A549 treated with CORT108297 at 1 μM for 4 hours (cell line): ENCODE measurements around the gene FUT6. TPM values are rescaled to one million over a fixed set of nuclear protein-coding genes. Genes with fewer than 3 reads are reported as not detected.

Experiments used
- total RNA-seq: library from RNA; stranded (reverse); fragments of 200-300 nt; extraction: Qiagen RNA extraction; gene quantifications from 5 replicates; pipeline ENCODE4 v1.2.3, GENCODE V29; 2022

FUT6 gene, protein sequence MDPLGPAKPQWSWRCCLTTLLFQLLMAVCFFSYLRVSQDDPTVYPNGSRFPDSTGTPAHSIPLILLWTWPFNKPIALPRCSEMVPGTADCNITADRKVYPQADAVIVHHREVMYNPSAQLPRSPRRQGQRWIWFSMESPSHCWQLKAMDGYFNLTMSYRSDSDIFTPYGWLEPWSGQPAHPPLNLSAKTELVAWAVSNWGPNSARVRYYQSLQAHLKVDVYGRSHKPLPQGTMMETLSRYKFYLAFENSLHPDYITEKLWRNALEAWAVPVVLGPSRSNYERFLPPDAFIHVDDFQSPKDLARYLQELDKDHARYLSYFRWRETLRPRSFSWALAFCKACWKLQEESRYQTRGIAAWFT
- not detected in 5 replicates for total RNA-seq

DNA sequence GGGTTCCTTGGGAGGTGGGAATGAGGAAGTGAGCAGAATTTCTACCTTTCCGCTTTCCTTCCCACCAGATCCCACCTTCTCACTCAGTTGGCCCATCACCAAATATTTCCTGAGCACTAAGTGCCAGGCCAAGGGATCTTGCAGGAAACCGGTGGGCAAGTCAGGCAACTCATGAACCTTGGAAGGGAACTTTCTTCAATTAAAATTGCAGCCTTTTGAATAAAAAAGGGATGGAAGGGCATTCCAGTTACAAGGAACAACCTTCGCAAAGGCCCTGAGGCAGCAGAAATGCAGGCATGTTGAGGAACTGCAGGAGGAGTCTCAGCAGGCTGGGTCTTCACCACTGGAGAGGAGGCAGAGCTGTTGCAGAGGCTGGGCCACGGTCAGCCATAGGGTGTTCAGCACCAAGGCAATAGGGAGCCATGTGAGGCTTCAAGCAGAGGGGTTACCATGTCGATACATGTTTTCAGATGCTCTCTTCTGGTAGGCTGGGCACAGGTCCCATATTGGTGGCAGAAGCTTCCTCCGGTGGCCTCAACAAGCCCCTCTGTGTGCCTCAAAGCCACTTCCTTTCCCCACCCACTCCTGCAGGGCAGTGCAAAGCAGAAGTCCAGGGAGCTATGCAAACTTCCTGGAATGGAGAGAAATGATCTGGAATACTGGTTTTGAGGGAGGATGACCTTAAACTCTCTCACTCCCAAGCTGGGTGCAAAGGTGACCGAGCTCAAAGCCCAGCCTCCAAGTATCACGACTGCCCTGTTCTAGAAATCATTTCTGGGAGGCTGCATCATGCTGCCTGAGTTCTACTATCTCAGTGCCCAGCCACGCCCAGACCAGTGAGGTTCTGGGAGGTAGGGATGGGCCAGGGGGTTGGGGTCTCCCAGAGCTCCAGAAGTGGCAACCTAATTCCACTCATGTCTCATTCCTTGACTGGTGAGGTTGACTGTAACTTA is at the start of gene FUT6:
TSS of gene FUT6 (minus strand) at position 638 of the 953 bp plus-strand sequence. CDS start 7,135 bp downstream, outside the sequence.

DNA sequence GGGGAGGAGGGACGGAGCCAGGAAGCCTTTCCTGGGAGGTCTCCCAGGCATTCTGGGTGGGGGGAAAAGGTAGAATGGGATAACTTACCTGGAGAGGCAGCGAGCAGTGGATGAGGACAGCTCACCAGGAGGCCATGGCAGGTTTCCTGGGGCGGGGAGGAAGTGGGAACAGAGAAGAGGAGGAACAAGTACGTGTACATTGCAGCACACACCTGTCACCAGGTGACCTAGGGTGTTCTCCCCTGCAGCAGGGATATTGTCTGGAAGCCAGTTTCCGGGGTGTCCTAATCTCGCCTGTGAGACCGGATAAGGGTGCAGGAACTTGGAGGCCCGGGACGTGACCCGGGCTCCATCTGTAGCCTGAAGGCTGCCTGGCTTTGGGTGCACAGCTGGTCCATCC is 11.8 kb upstream of the FUT6 start, which contains the start of gene FUT3:
TSS of gene FUT3 (minus strand) at position 148 of the 400 bp plus-strand sequence.

DNA sequence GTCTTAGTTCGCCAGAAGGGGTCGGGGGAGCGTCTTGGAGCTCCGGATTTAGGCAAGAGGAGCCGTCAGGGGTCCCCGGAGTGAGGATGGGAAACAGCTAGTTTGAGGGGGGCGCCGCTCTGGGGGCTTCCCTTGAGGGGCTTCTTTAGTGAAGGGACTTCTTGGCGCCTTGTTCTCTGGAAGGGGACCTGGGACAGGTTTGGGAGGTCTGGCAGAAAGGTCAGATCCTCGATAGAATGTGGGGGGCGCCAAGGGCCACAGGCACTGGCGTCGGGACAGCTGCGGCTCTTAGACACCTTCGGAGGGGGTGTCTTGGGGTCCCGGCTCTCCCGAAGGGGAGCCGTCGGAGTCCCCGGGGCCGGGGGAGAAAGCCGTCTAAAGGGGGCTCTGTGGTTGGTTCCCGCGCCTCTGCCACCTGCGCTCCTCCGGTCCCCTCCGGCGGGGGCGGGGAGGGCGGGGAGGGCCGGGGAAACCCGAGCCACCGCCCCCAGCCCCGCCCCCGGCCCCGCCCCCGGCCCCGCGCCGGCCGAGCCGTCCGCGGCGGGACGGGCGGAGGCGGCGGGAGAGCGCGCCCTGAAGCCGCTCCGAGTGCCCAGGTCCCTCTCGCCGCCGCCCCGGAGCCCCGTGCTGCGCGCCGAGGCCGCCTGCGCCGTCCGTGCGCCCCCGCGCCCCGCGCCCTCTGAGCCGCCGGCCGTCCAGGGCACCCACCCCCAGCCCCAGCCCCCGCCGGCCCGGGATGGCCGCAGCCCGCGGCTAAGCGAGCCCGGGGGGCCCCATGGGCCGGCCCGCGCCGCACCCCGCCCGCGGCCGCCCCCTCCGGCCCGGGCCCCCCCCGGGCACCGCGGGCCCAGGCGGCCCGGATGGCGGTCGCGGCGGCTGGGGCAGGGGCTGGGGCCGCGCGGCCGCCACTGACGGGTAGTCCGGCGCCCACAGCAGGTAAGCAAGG is 34.7 kb downstream of the FUT6 start, which contains the start of gene NRTN:
TSS of gene NRTN (plus strand) at position 552 of the 946 bp plus-strand sequence. CDS start 19,099 bp downstream, outside the sequence.

DNA sequence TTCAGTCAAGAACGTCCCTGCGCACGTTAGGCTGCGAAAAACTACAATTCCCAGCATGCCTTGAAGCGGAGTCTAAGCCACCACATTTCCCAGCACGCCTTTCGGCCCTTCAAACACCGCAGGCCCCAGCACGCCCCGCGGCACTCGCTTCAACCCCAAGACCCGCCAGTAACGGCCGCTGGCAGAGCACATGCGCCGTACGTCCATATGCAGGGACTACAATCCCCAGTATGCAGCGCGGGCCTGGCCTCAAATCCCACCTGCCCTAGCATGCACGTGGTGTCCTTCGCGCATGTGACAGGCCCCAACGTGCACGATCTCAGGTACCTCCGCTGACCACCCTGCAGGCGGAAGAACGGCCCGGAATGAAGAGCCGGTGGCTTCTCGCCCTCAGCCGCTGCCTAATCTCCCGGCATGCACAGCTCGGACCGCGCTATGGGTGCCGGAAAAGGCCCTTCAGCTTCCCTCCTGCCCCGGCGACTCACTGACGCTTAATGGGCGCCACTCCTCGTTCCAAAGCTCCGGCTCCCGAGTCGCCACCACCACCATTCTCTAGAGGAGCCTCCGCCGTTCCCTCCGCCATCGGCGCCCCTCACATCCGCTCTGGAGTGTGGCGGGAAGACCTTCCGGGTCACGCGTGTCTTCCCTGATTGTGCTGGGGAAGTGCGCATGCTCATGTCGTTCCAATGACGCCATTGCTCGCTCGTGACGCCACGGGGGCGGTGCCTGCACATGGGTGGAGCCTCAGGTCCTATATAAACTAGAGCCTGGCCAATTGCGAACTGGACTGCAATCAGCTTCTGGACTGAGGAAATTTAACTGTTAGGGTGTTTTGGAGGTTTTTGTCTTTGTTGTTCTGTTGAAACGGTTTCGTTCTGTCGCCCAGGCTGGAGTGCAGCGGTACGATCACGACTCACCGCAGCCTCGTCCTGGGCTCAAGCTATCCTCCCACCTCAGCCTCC is 48.7 kb downstream of the FUT6 start, which contains the start of gene DUS3L:
TSS of gene DUS3L (minus strand) at position 605 of the 962 bp plus-strand sequence. CDS start at position 583, 22 bp downstream.

GRCh38 chr19:5784581-5785147 is 54.8 kb downstream of the FUT6 start, which contains the start of gene PRR22:
Gene PRR22, minus strand, starts transcription at chr19:5784746. Its CDS starts 86 bp downstream, at chr19:5784660.

Other genes with a start within 250 kb of the FUT6 start
- gene SAFB2, start 216.9 kb downstream of the FUT6 start, total RNA-seq = 29.1 to 37.0 TPM (median 36.1 TPM) in 5 replicates
- gene SAFB, start 216.6 kb downstream of the FUT6 start, total RNA-seq = 53.1 to 61.9 TPM (median 55.9 TPM) in 5 replicates
- gene MICOS13, start 159.2 kb downstream of the FUT6 start, total RNA-seq = 49.1 to 75.8 TPM (median 67.3 TPM) in 5 replicates
- 3.6 to 5.2 TPM (median 4.8 TPM) in 5 replicates for gene HSD11B1L, start 158.7 kb downstream of the FUT6 start, total RNA-seq
- 708 to 894 TPM (median 738 TPM) in 5 replicates for gene RPL36, start 149.4 kb downstream of the FUT6 start, total RNA-seq
- 48.6 to 64.9 TPM (median 62.2 TPM) in 5 replicates for gene LONP1, start 119.6 kb downstream of the FUT6 start, total RNA-seq
- gene CATSPERD, start 119.1 kb downstream of the FUT6 start, total RNA-seq = 0.08 TPM in 1 of 5 replicates, not detected in the others
- gene PRR22, start 55.0 kb downstream of the FUT6 start, total RNA-seq = 2.1 to 3.3 TPM (median 2.9 TPM) in 5 replicates
- 30.3 to 35.2 TPM (median 33.8 TPM) in 5 replicates for gene DUS3L, start 48.5 kb downstream of the FUT6 start, total RNA-seq
- gene NRTN, start 34.6 kb downstream of the FUT6 start, total RNA-seq = 0.27 to 0.89 TPM (median 0.48 TPM) in 5 replicates
- gene FUT3, start 11.7 kb upstream of the FUT6 start, total RNA-seq = 0.06 TPM in 2 of 5 replicates, not detected in the others
- gene FUT5, start 30.8 kb upstream of the FUT6 start, total RNA-seq = not detected in 5 replicates
- gene NDUFA11, start 64.1 kb upstream of the FUT6 start, total RNA-seq = 194 to 311 TPM (median 301 TPM) in 5 replicates
- gene VMAC, start 65.2 kb upstream of the FUT6 start, total RNA-seq = 0.34 to 0.66 TPM (median 0.49 TPM) in 5 replicates
- gene CAPS, start 74.6 kb upstream of the FUT6 start, total RNA-seq = 0.47 to 1.2 TPM (median 1.2 TPM) in 5 replicates
- gene RANBP3, start 138.4 kb upstream of the FUT6 start, total RNA-seq = 41.3 to 46.3 TPM (median 42.2 TPM) in 5 replicates